Stimulated activated CD8-positive, alpha-beta memory T cell treated with anti-CD3 and anti-CD28 coated beads, Interleukin-2, amount 100 ng/mL, for 48 hours (primary cell): ENCODE measurements around the gene RAB11FIP3.

Source experiments
- DNase-seq, 2 donors: peaks; one replicate each; pipeline ENCODE4 v3.0.0-alpha.2; 2020; ENCODE audit warnings: low read depth in 2 of 2

The RAB11FIP3 gene

GRCh38 chr16:533391-534123 is 108.1 kb downstream of the RAB11FIP3 start:
- DNase-seq: no peak

DNA sequence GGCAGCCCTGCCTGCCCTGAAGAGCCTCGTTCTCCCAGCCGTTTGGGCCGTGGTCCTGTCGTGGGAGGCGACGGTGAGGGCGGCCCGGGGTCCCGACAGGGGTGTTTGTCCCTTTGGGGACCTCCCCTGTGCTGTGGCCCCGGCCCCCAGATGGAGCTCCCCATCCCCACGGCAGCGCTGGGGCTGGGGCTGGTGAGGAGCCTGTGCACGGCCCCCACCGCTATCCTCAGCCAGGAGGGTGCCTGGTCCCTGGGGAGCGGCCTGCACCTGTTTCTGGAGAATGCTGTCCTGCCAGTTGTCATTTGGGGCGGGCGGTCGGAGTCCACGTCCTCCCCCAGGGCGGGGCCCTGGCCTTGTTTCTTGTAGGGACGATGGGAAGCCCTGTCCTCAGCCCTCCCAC is 108.7 kb downstream of the RAB11FIP3 start:
- DNase-seq: no peak

DNA sequence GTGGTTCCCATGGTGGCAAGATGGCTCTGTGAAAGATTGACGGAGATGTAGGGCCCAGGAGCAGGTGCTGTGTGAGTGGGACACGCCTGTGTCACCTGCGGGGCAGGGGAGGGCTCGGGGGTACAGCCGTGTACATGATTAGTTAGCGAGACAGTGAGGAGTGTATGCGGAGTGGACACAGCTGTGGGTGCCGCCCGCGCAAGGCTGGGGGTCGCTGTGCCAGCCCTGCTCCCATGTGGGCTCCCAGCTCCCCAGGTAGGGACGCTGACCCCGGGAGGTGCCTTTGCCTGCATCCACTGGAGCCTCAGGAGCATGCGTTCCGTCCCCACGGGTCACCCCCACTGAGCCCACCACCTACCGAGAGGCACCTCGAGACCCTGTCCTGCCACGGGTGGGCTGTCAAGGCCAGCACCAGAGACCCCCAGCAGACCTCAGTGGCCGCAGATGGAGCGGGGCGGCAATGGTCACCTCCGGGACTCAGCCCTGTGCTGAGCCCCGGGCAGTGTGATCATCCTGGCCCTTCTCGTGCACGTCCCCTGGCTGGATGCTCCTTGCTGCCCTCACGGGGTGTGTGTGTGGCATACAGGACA is 109.5 kb downstream of the RAB11FIP3 start:
- no peak for DNase-seq

DNA sequence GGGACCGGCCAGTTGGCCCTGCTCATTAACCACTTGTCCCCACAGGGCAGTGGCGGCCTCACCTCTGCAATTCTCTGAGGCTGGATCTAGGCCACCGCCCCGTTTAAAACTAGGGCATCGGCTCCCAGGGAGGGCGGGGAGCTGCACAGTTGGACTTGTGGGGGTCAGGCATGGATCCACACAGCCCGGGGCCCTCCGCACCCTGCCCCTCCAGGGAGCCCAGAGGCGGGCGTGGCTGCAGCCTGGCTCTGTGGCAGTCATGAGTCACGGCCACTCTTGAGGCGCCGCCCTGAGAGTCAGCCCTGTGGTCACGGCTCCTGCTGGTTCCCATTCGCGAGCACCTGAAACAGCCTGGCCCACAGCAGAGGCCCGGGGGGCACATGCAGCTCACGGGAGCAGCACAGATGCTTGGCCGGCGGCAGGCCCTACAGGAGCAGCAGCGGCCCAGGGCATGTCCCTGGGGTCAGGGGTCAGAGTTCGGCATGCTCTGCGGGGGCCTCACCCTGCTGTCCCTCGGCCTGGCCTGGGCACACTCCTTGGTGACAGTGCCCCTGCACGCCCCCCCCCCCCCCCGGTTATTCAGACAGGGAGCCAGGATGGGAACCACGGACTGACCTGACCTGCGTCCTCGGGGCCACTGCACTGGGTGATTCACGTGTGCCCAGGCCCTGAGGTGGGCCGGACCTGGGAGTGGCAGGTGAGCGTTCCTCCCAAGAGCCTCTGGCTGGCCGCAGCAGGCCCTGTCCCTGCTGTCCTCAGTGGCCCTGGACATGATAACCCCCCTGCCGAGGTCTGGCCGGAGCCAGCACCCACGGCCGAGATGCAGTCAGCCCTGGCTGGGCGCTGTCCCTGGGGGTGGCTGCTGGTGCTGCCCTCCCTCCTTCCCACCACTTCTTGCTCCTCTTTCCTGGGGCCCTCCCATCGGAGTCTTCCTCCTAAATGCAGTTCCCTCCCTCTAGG is 110.3 kb downstream of the RAB11FIP3 start:
- no peak for DNase-seq

DNA sequence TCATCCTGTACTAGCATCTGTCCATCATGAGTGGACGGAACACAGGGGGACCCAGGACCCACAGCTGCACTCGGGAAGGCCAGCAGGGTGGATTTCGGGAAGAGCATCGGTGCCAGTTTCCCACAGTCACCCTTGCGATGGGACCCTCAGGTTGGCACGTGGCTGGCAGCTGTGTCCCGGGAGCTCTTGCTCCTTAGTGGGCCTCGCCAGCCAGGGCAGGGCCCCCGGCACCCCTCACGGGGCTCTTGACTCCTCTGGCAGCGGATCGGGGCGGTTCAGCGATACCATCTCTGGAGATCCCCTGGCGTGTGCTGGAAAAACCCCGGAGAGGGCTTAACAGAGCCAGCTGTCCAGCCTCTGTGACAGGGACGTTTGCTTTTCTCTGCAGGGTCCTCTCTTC is 111.3 kb downstream of the RAB11FIP3 start:
- DNase-seq: no peak

DNA sequence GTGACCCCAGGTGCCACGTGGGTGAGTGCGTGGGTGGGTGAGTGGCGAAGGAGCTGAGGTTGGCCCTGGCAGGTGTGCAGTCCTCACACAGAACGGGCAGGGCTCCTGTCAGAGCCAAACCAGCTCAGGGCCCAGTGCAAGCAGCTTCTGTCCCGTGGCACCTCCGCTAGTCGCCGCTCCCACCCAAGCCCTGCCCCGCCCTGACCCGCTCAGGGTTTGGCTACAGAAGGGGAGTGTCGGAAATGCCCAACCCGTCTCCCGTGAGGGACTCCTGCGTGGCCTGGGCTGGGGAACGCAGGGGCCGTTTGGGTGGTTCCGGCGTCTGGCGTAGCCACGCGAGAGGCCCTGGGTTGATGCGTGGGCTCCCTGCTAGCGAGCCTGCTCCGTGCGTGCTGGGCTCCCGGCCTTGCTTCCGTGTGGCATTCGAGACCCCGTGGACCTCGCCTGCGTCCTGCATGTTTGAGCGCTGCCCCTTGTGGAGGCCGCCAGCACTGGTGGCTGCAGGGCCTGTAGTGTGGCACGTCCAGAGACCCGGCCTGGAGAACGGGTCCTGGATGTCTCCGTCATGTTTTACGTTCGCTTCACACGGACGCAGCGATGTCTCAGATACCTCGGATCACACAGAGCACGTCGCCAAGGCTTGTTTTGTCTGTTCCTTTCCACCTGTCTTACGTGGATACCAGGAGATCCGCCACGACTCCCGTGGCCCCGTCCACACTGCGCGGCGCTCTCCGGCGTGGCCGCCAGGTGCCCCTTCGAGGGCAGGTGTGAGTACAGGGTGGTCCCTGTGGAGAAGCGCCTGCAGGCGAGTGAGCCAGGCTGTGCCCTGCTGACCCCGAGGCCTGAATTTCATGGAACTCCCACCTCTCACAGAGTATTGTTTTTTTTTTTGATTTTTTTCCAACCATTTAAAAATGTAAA is 112.2 kb downstream of the RAB11FIP3 start:
- no peak for DNase-seq

DNA sequence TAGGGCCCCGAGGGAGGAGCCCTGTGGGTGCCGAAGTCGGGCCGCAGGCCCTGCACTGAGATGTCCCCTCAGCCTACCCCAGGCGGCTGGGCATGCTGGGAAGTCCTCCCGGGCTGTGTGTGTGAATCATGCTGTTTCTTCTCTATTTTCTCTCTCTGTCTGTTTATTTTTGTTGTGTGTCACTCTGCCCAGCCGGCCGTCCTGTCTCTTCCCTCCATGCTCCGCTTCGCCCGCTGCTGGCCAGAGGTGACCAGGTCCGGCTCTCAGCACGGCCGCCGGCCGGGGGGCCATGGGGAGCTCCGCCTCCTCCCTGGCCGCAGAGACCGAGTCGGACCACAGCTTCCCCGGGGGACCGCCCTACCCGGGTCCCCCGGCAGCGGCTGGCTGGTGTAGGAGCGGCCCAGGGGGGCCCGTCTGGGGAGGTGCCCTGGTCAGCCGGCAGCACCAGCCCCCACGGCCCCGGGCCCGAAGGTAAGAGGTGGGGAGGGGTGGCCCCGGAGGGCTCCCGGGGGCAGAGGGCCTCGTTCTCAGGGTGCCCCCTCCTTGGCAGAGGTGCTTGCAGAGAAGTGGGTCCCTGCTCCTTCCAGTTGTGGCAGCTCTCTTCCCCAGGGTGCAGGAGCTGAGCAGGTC is 114.6 kb downstream of the RAB11FIP3 start:
- DNase-seq: no peak

GRCh38 chr16:540645-541340 is 115.3 kb downstream of the RAB11FIP3 start:
- DNase-seq: no peak

- no peak for DNase-seq
These were observed 118.1 kb downstream of the RAB11FIP3 start for GRCh38 chr16:543301-544164.

- no peak for DNase-seq
These were observed 119.1 kb downstream of the RAB11FIP3 start for GRCh38 chr16:544517-544916.

GRCh38 chr16:546909-547770 is 121.7 kb downstream of the RAB11FIP3 start:
- DNase-seq: peak in 1 of 2 donors; percentile 42

DNA sequence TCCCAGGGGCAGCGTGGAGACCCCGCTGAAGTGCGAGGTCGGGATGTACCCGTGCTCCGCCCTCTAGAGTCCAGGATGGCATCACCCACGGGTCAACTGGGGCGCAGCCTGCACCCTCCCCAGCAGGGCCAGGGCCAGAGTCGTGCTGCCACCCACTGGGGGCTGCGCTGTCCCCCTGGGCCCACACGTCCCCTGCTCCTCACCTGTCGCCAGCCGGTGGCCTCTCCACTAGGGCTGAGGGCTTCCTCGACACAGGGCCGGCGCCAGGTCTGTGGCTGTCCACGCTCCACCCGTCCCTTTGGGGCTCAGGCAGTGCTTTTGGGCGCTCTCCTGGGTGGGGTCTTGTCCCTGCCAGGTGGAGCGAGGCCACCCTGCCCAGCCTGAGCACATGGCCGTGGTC is 123.1 kb downstream of the RAB11FIP3 start:
- no peak for DNase-seq

GRCh38 chr16:549544-550263 is 124.3 kb downstream of the RAB11FIP3 start:
- DNase-seq: no peak

DNA sequence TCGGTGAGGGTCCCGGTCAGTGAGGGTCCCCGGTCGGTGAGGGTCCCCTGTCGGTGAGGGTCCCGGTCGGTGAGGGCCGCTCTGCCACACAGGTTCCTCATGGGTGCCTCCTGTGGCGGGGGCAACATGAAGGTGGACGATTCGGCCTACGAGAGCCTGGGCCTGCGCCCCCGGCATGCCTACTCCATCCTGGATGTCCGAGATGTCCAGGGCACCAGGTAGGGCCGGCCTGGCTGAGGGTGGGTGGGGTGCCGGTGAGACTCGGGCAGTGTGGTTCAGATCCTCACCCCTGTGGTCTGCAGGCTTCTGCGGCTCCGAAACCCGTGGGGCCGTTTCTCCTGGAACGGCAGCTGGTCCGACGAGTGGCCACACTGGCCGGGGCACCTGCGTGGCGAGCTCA is 125.8 kb downstream of the RAB11FIP3 start:
- no peak for DNase-seq

- DNase-seq: no peak
These were observed 126.7 kb downstream of the RAB11FIP3 start for GRCh38 chr16:552171-552570.

DNA sequence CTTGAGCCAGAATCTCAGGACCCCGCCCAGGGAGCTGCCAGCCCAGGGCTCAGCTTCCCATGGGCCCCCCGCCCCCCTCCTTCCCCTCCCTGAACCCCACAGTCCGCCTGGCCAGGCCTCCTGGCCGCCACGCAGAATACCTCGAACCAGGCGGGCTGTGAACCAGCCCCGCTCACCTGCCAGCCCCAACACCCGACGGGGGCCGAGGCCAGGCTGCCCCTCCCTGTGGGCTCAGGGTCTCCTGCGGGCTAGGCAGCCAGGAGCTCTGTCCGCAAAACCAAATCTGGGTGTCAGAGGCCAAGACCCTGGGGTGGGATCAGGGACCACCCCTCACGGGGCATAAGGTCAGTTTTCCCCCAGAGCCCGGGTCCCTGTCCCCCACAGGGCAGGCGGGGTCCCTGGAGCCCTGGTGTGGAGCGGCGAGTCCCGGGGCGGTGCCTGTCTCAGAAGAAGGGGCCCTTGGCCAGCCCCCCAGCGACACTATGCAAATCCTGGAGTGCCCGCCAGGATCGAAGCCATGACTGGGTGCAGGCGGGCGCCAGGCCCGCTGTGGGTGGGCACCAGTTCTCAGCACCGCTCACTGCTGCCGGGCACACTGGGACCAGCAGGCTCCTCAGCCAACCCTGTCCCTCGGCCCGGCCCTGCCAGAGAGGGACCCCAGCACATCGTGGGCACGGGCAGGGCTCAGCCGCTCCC is 128.3 kb downstream of the RAB11FIP3 start:
- no peak for DNase-seq

DNA sequence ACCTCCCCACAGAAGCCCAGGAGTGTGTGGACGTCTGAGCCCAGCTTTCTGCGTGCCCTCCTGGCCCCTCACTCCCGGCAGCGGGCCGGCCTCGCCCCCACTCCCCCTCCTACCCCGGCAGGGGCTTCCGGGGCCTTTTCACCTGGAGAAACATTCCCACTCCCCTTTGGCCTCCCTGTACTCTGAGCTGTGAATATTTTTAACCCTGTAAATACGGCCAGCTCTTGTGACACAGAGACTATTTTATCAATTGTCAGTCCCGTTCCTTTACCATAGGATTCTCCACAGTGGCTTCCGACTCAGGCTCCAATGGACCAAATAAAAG is 128.8 kb downstream of the RAB11FIP3 start:
- DNase-seq: no peak
